Fibroblast of the aortic adventitia (primary cell): Measurements from ENCODE around the gene GRK3. TPM values are rescaled to one million over a fixed set of nuclear protein-coding genes. Genes with fewer than 3 reads are reported as not detected.
"Not testable (repeated sequence)": the region's sequence is repeated elsewhere in the genome, so short reads cannot be mapped to it uniquely, and the experiment has no call there.

ENCODE experiments used
- DNase-seq: peaks from one replicate; pipeline ENCODE4 v3.0.0-alpha.2; 2010; ENCODE audit warnings: low read depth
- H3K4me3 ChIP-seq: 2 replicates; pipeline ENCODE4 v1.5.1; 2011; ENCODE audit warnings: low read depth, mild to moderate bottlenecking, control low read depth, low read length, moderate library complexity
- CTCF ChIP-seq: IDR thresholded peaks from 2 replicates; pipeline ENCODE4 v1.5.1; 2011; ENCODE audit warnings: mild to moderate bottlenecking, low read length, control low read depth, inconsistent platforms; ENCODE audit not compliant: insufficient read depth
- total RNA-seq: library from RNA; depleted of rRNA; stranded (reverse); fragments of >200 nt; gene quantifications from 2 replicates; pipeline ENCODE4 v1.2.3, GENCODE V29; 2012; ENCODE audit warnings: low replicate concordance

GRK3 gene
- total RNA-seq, 1 donor: 1.3 TPM

- peak; percentile 28 for DNase-seq
- no peak for TF ChIP-seq CTCF
- no peak overlapping the region for H3K4me3 ChIP-seq
Observed at GRCh38 chr22:25582946-25583345, 18.5 kb downstream of the GRK3 start.

GRCh38 chr22:25584993-25585392 lies 20.5 kb downstream of the GRK3 start:
- not testable (repeated sequence) for DNase-seq, H3K4me3 ChIP-seq

- not testable (repeated sequence) for DNase-seq, H3K4me3 ChIP-seq
Observed at GRCh38 chr22:25589664-25590063, 25.2 kb downstream of the GRK3 start.

- H3K4me3 ChIP-seq, DNase-seq: not testable (repeated sequence)
Observed at GRCh38 chr22:25593323-25593722, 28.8 kb downstream of the GRK3 start.

- no peak for DNase-seq
- TF ChIP-seq CTCF: no peak
- H3K4me3 ChIP-seq: no peak overlapping the region
Observed at GRCh38 chr22:25598609-25599008, 34.1 kb downstream of the GRK3 start.

- no peak for TF ChIP-seq CTCF
- DNase-seq: no peak
- no peak overlapping the region for H3K4me3 ChIP-seq
Observed at GRCh38 chr22:25602445-25602844, 38.0 kb downstream of the GRK3 start.

GRCh38 chr22:25602916-25603315 lies 38.4 kb downstream of the GRK3 start:
- DNase-seq: no peak
- H3K4me3 ChIP-seq: no peak overlapping the region
- TF ChIP-seq CTCF: no peak

GRCh38 chr22:25605146-25605545 lies 40.7 kb downstream of the GRK3 start:
- not testable (repeated sequence) for H3K4me3 ChIP-seq, DNase-seq

GRCh38 chr22:25605565-25605964 lies 41.1 kb downstream of the GRK3 start:
- DNase-seq, H3K4me3 ChIP-seq: not testable (repeated sequence)

- not testable (repeated sequence) for H3K4me3 ChIP-seq
Observed at GRCh38 chr22:25611284-25611683, 46.8 kb downstream of the GRK3 start.

GRCh38 chr22:25613131-25613530 lies 48.7 kb downstream of the GRK3 start:
- H3K4me3 ChIP-seq, DNase-seq: not testable (repeated sequence)

More at GRCh38 chr22:25611284-25611683, 46.8 kb downstream of the GRK3 start:
- DNase-seq: not testable (repeated sequence)

- DNase-seq, H3K4me3 ChIP-seq: not testable (repeated sequence)
Observed at GRCh38 chr22:25613558-25613957, 49.1 kb downstream of the GRK3 start.

GRCh38 chr22:25614791-25615190 lies 50.3 kb downstream of the GRK3 start:
- not testable (repeated sequence) for DNase-seq

More at GRCh38 chr22:25614791-25615190, 50.3 kb downstream of the GRK3 start:
- H3K4me3 ChIP-seq: not testable (repeated sequence)
